Right atrium auricular region (tissue), 2 donors: ENCODE data around the gene THRA. TPM values are rescaled to one million over a fixed set of nuclear protein-coding genes. Genes with fewer than 3 reads are reported as not detected.

ENCODE experiments used
- DNase-seq: peaks from one replicate; pipeline ENCODE4 v3.0.0-alpha.2; 2019; ENCODE audit warnings: low spot score
- H3K27ac ChIP-seq, 2 donors: fragments of 200-600 bp; sonication (generic); 1 replicate in 1 of 2; 2 replicates in 1 of 2; pipeline ENCODE4 v1.5.1; 2016 to 2019
- H3K27me3 ChIP-seq, 2 donors: fragments of 200-600 bp; sonication (generic); one replicate each; pipeline versions ENCODE4 v1.5.1 to v1.6.0; 2017 to 2019
- H3K36me3 ChIP-seq: fragments of 200-600 bp; sonication (generic); one replicate; pipeline ENCODE4 v1.5.1; 2016
- H3K4me1 ChIP-seq, 2 donors: fragments of 200-600 bp; sonication (generic); one replicate each; pipeline versions ENCODE4 v1.5.1 to v1.6.0; 2017 to 2019
- H3K4me3 ChIP-seq, 2 donors: fragments of 200-600 bp; sonication (generic); 1 replicate in 1 of 2; 2 replicates in 1 of 2; pipeline ENCODE4 v1.5.1; 2017 to 2019; ENCODE audit warnings: mild to moderate bottlenecking in 1 of 2, moderate library complexity in 1 of 2
- H3K9me3 ChIP-seq, 2 donors: fragments of 200-600 bp; sonication (generic); one replicate each; pipeline ENCODE4 v1.5.1; 2019
- CTCF ChIP-seq, 2 donors: fragments of 200-600 bp; sonication (generic); IDR thresholded peaks; one replicate each; pipeline ENCODE4 v1.5.1; 2019; ENCODE audit warnings: antibody characterized with exemption in 2 of 2
- total RNA-seq, 2 donors: library from RNA; depleted of rRNA; stranded (reverse); fragments of >200 nt; gene quantifications; one replicate each; pipeline ENCODE4 v1.1.0, GENCODE V29; 2016

The THRA gene
- total RNA-seq, 2 donors from 2014 or later = 60.3 to 69.0 TPM

- no peaks in the 10 kb centered on the region for H3K27me3 ChIP-seq
- no peaks in the 10 kb centered on the region for H3K9me3 ChIP-seq
- no peak for TF ChIP-seq CTCF (IDR thresholded peaks at IDR 0.05)
- H3K27ac ChIP-seq = peak overlapping the region; percentile 97 to 98
- peak overlapping the region; percentile 67 to 71 for H3K4me3 ChIP-seq
- DNase-seq = peak; percentile 100
- peaks cover 0 to 73% of the 10 kb centered on the region in 2 donors for H3K4me1 ChIP-seq
- H3K36me3 ChIP-seq = peaks cover 16% of the 10 kb centered on the region
Measured at GRCh38 chr17:40100669-40101366, 38.1 kb downstream of the THRA start.

GRCh38 chr17:40101367-40102210 lies 38.8 kb downstream of the THRA start:
- H3K27ac ChIP-seq = peak overlapping the region; percentile 97 to 98
- H3K27me3 ChIP-seq = no peaks in the 10 kb centered on the region
- TF ChIP-seq CTCF (IDR thresholded peaks at IDR 0.05) = no peak
- peak overlapping the region; percentile 67 to 71 for H3K4me3 ChIP-seq
- no peaks in the 10 kb centered on the region for H3K9me3 ChIP-seq
- DNase-seq = no peak
- H3K36me3 ChIP-seq = peaks cover 8% of the 10 kb centered on the region
- H3K4me1 ChIP-seq = peaks cover 0 to 73% of the 10 kb centered on the region in 2 donors

GRCh38 chr17:40103071-40103661 lies 40.4 kb downstream of the THRA start:
- Histone ChIP-seq H3K9me3 (no peaks in the 10 kb centered on the region), H3K4me1 (peaks cover 0 to 73% of the 10 kb centered on the region in 2 donors), H3K27me3 (no peaks in the 10 kb centered on the region), H3K4me3 (no peak overlapping the region), H3K36me3 (no peaks in the 10 kb centered on the region), H3K27ac (peak overlapping the region; percentile 90 to 97)
- no peak for TF ChIP-seq CTCF (IDR thresholded peaks at IDR 0.05)
- DNase-seq = no peak

GRCh38 chr17:40103688-40104087 lies 40.9 kb downstream of the THRA start:
- no peak for TF ChIP-seq CTCF (IDR thresholded peaks at IDR 0.05)
- H3K9me3 ChIP-seq = no peaks in the 10 kb centered on the region
- no peaks in the 10 kb centered on the region for H3K27me3 ChIP-seq
- no peak for DNase-seq
- peak overlapping the region; percentile 90 to 97 for H3K27ac ChIP-seq
- peaks cover 0 to 72% of the 10 kb centered on the region in 2 donors for H3K4me1 ChIP-seq
- H3K36me3 ChIP-seq = no peaks in the 10 kb centered on the region
- H3K4me3 ChIP-seq = no peak overlapping the region

GRCh38 chr17:40104594-40105486 lies 42.1 kb downstream of the THRA start:
- TF ChIP-seq CTCF (IDR thresholded peaks at IDR 0.05) = no peak
- Histone ChIP-seq H3K27me3 (no peaks in the 10 kb centered on the region), H3K4me1 (peaks cover 0 to 83% of the 10 kb centered on the region in 2 donors), H3K4me3 (no peak overlapping the region), H3K27ac (peak overlapping the region; percentile 90 to 97), H3K9me3 (no peaks in the 10 kb centered on the region), H3K36me3 (no peaks in the 10 kb centered on the region)
- DNase-seq = no peak
